ENCODE data around the gene NR6A1. TPM values are rescaled to one million over a fixed set of nuclear protein-coding genes. Genes with fewer than 3 reads are reported as not detected.

Gene NR6A1
- total RNA-seq, 1 donor from 2014 or later: 2.3 TPM

DNA sequence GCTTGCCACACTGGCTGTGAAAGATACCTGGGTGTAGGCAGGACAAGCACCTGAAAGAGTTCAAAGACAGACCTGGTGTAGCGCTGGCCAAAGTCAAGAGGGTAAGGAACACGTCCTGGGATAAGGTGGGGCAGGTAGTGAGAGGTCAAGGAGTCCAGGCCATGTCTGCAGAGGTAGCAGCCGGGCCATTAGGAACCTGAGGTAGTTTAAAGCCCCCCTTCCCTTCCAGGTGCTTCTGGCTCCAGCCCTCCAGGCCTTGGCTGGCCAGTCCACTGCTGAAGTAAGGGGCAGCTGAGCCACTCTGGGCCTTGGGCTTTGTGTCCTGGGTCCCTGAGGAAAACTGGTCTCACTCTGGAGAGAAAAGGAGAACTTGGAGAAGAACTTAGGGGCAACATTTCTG is 250.0 kb downstream of the NR6A1 start:
- H3K9me3 Mint-ChIP-seq: no peaks in the 10 kb centered on the region
- H3K4me1 Mint-ChIP-seq: no peaks in the 10 kb centered on the region
- H3K4me3 Mint-ChIP-seq: no peak overlapping the region
- no peak for DNase-seq
- intact Hi-C loops (cut with micrococcal nuclease): no loop called here
- no peaks in the 10 kb centered on the region for H3K36me3 Mint-ChIP-seq (ENCODE audit: low read depth)
- peaks cover 8% of the 10 kb centered on the region for H3K27me3 Mint-ChIP-seq
- H3K27ac Mint-ChIP-seq: no peak overlapping the region

DNA sequence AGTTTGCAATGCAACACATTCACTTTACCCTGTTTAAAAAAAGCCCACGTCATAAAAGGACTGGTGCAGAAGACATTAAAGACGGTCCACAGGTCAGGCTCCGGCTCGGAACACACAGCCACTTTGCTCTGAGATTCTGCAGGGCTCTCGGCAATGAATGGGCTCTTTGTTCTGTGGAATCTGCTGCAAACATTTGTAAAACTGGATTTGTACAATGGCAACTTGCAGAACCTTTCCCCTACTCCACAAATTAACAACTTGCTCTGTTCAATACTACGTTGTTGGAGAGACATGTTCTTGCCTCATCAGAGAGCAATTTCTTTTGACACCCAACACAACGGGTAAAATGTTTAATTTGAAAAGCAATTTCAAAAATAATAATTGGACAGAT is 250.9 kb downstream of the NR6A1 start:
- Mint-ChIP-seq H3K27me3 (peaks cover 8% of the 10 kb centered on the region), H3K27ac (no peak overlapping the region), H3K4me3 (no peak overlapping the region), H3K9me3 (no peaks in the 10 kb centered on the region), H3K36me3 (ENCODE audit: low read depth) (no peaks in the 10 kb centered on the region), H3K4me1 (no peaks in the 10 kb centered on the region)
- intact Hi-C loops (cut with micrococcal nuclease): no loop called here
- no peak for DNase-seq

DNA sequence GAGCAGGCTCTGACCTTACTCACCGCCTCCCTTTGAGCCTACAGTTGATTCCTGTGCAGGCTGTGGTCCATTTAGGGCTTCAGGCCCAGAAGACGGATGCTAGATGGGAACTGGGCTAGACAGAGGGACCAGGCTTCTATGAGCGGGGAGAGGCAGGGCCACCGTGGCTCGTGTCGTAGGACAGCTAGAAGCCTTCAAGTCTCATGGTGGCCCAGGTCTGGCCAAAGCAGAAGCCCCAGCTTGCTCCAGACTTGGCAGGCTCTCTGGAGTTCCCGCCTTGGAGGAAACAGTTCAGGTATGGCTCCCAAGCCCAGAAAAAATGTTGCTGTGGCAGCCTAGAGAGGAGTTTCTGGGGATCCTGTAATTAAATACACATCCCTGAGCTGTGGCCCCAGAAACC is 253.0 kb downstream of the NR6A1 start:
- intact Hi-C loops (cut with micrococcal nuclease): no loop called here
- Mint-ChIP-seq H3K9me3 (no peaks in the 10 kb centered on the region), H3K4me3 (no peak overlapping the region), H3K27ac (no peak overlapping the region), H3K4me1 (peaks cover 2% of the 10 kb centered on the region), H3K27me3 (peaks cover 5% of the 10 kb centered on the region), H3K36me3 (ENCODE audit: low read depth) (no peaks in the 10 kb centered on the region)
- no peak for DNase-seq

DNA sequence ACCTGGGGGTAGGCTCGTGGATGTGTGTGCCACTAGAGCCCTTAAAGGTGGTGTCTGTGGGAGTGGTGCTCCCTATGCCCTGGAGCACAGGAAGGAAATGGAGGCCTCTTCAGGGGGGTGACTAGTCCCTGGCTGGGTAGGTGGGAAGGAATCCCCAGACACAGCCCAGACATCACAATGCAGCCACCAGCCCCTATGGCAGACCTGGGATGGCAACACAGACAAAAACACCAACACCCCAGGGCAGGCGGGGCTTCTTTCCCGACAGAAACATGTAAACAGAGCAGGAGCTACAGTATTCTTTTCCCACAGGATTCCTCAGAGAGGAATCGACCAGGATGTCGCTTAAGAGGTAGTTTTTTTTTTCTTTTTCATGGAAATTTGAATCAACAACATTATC is 253.5 kb downstream of the NR6A1 start:
- intact Hi-C loops (cut with micrococcal nuclease): no loop called here
- H3K27me3 Mint-ChIP-seq: peaks cover 5% of the 10 kb centered on the region
- H3K4me1 Mint-ChIP-seq: peaks cover 2% of the 10 kb centered on the region
- no peaks in the 10 kb centered on the region for H3K36me3 Mint-ChIP-seq (ENCODE audit: low read depth)
- H3K27ac Mint-ChIP-seq: no peak overlapping the region
- DNase-seq: no peak
- H3K4me3 Mint-ChIP-seq: no peak overlapping the region
- H3K9me3 Mint-ChIP-seq: no peaks in the 10 kb centered on the region

DNA sequence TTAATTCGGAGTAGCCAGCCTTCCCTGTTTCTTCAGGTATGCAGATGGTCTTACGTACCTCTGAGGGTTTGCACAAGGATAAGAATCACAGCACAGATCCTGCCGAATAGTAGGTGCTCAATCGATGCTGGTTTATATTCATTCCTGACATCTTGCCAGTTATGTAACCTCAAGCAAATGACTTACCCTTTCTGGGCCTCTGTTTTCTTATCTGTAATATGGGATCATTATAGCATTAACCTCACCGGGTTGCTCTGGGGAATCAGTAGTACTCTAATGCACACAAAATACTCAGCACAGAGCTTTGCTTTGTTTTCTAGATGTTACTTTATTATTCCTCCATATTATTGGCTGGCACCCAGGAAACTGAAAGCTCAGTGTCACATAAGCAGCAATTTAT is 256.2 kb downstream of the NR6A1 start:
- Mint-ChIP-seq H3K36me3 (ENCODE audit: low read depth) (no peaks in the 10 kb centered on the region), H3K4me1 (peaks cover 2% of the 10 kb centered on the region), H3K9me3 (no peaks in the 10 kb centered on the region), H3K4me3 (no peak overlapping the region), H3K27me3 (peaks cover 3% of the 10 kb centered on the region), H3K27ac (no peak overlapping the region)
- intact Hi-C loops (cut with micrococcal nuclease): no loop called here
- no peak for DNase-seq

DNA sequence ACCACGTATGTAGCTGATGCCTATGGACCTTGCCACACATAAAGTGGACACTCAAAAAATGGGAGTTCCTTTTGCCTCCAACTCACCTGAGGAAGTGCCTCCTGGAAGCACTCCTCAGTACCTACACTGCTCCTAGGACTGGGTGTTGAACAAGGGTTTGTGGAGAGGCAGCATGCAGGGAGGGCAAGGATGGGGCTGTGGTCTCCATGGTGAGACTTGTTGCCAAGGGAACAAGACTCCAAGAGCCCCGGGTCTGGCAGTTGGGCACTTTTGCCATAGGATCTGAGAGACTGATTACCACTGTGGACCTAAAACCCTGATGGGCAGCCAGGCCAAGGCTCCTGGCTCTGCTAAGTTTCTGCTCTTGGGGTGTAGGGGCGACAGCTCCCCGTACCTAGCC is 257.0 kb downstream of the NR6A1 start:
- Mint-ChIP-seq H3K36me3 (ENCODE audit: low read depth) (no peaks in the 10 kb centered on the region), H3K9me3 (no peaks in the 10 kb centered on the region), H3K27ac (no peak overlapping the region), H3K27me3 (peaks cover 3% of the 10 kb centered on the region), H3K4me1 (peaks cover 2% of the 10 kb centered on the region), H3K4me3 (no peak overlapping the region)
- DNase-seq: no peak
- intact Hi-C loops (cut with micrococcal nuclease): no loop called here

DNA sequence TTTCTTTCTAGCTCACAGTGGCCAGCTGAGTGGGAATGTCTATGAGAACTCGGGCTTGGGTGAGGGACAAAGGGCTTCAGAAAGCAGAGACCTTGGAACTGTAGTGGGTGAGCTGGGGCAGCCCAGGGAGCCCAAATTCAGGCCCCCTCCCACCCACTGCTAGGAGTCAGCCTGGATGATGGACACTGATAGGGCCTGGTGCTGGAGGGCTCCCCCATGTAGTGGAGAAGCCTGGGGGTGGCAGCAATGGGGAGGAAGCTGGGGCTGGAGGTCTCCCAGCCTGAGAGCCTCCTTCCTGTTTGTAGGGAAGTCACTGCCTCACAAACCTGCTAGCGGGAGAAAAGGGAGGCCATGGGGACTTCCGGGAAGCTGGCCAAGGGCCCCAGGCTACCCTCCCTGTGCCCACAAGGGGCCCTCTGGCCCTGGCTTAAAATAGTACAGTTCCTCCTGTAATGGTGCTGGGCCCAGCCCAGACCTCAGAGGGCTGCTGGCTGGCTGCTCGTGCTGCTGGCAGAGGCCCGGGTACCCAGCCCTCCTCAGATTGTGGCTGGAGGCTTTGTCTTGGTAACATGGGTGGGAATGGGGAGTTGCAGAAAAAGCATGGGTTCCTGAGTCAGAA is 257.6 kb downstream of the NR6A1 start:
- no peak for DNase-seq
- H3K4me1 Mint-ChIP-seq: peaks cover 2% of the 10 kb centered on the region
- no peaks in the 10 kb centered on the region for H3K9me3 Mint-ChIP-seq
- intact Hi-C loops (cut with micrococcal nuclease): no loop called here
- no peaks in the 10 kb centered on the region for H3K36me3 Mint-ChIP-seq (ENCODE audit: low read depth)
- no peak overlapping the region for H3K27ac Mint-ChIP-seq
- peaks cover 3% of the 10 kb centered on the region for H3K27me3 Mint-ChIP-seq
- no peak overlapping the region for H3K4me3 Mint-ChIP-seq

DNA sequence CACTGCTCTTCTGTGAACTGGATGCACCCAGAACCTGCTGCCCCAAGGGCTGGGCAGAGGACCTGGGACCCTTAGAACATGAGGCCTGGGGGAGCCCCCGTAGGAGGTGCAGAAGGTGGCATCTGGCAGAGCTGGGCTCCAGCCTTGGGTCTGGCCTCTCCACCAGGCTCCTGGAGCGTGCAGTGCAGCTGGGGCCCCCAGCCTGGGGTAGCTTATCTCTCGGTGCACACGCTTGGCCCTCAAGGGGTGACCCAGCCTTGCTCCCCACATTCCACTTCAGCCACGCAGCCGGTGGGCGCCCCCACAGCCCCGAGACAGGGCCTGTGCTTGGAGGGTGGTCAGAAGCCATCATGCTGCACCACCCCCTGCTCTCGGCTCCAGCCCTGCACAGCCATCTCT is 258.3 kb downstream of the NR6A1 start:
- no peak overlapping the region for H3K27ac Mint-ChIP-seq
- H3K4me1 Mint-ChIP-seq: peaks cover 2% of the 10 kb centered on the region
- H3K4me3 Mint-ChIP-seq: no peak overlapping the region
- no peaks in the 10 kb centered on the region for H3K9me3 Mint-ChIP-seq
- intact Hi-C loops (cut with micrococcal nuclease): no loop called here
- H3K36me3 Mint-ChIP-seq (ENCODE audit: low read depth): no peaks in the 10 kb centered on the region
- peaks cover 3% of the 10 kb centered on the region for H3K27me3 Mint-ChIP-seq
- no peak for DNase-seq

DNA sequence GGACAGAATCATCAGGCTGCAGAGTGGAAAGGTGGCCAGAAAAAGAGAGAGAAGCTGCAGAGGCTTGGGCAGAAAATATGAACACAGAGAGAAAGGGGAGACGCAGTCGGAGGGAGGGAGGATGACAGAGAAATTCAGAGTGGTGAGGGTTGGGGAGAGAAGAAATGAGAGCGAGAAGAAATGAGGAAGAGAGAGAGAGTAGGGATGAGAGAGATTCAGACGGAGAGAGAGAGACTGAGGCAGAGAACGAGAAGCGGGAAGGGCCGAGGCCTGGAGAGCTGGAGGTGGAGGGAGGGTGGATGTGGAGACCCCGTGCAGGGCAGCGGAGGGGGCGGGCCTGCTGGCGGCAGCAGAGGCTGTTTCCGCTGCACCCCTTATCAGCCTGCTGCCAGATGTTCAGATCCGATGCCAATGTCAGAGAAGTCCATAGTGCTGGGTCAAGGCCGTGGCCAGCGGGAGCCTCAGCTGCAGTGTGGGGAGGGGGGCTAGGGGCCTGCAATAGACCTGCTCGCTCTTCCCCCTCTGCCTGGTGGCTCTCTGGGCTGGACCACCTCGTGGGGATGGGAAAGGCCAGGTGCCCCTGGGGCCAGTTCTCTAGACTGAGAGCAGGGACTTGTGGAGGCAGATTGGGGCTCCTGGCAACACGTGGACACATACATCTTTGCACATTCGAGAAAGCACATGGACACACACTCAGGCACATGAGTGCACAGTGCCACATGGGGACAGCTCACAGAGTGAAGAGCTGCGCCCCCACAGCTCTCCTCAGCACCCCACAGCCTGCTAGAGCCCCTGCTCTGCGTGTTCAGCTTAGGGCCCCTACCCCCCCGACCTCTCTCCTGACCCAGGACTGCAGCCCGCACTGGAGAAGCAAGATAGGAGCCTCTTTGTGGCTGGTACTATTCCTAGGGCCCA is 259.0 kb downstream of the NR6A1 start:
- Mint-ChIP-seq H3K4me3 (no peak overlapping the region), H3K9me3 (no peaks in the 10 kb centered on the region), H3K36me3 (ENCODE audit: low read depth) (no peaks in the 10 kb centered on the region), H3K4me1 (peaks cover 2% of the 10 kb centered on the region), H3K27me3 (peaks cover 3% of the 10 kb centered on the region), H3K27ac (no peak overlapping the region)
- DNase-seq: no peak
- intact Hi-C loops (cut with micrococcal nuclease): no loop called here

DNA sequence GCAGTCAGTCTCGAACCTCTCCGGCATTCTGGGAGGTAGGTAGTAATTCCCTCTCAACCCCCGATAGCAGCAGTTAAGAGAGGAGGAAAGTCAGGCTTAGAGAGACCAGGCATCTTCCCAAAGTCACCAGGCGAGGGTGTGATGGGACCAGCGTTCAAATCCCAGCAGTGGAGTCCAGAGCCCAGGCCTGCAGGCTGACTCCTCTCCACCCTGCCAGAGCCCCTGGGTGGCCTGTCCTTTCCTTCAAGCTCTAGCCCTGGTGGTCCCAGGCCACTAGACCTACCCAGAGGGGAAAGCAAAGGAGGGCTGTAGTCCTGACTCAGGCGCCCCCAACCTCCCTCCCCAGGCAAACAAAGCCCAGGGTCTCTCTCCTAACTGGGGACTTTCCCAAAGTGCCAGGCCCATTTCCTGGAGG is 259.7 kb downstream of the NR6A1 start:
- Mint-ChIP-seq H3K27me3 (peaks cover 2% of the 10 kb centered on the region), H3K4me1 (peaks cover 2% of the 10 kb centered on the region), H3K9me3 (no peaks in the 10 kb centered on the region), H3K36me3 (ENCODE audit: low read depth) (no peaks in the 10 kb centered on the region), H3K4me3 (no peak overlapping the region), H3K27ac (no peak overlapping the region)
- intact Hi-C loops (cut with micrococcal nuclease): no loop called here
- no peak for DNase-seq

DNA sequence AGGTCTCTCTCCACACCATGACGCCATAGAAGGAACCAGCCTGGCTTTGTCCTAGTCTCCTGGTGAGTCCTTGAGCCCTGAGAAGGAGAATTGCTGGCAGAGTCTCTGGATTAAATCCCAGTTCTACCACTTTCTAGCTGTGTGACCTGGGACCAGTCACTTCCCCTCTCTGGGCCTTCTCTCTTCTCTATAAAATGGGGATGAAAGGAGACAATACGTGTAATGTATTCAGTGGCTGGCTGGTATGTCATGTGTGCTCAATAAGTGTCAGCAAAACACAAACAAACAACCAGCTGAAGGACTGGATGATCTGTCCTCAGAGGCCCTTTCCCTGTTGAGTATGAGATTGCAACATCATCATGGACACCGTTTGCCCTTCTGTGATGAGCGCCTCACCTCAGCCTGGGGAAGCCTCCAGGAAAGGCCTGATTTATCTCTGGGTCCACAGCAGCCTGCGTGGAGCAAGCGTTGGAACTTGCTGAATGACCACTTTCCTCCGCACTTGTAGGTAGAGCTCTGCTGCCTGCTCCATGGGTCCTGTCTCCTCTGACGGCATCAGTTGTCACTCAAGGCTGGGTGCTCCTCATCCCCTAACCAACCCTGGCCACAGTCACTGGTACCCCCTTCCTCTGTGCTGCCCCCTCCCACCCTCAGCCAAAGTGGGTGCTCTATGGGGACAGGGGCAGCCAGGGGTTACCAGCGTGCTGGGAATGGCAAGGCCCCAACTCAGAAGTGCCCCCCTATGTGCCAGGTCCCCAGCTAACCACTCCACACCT is 260.3 kb downstream of the NR6A1 start:
- Mint-ChIP-seq H3K27me3 (peaks cover 2% of the 10 kb centered on the region), H3K27ac (no peak overlapping the region), H3K36me3 (ENCODE audit: low read depth) (no peaks in the 10 kb centered on the region), H3K9me3 (no peaks in the 10 kb centered on the region), H3K4me3 (no peak overlapping the region), H3K4me1 (peaks cover 2% of the 10 kb centered on the region)
- intact Hi-C loops (cut with micrococcal nuclease): no loop called here
- DNase-seq: no peak

DNA sequence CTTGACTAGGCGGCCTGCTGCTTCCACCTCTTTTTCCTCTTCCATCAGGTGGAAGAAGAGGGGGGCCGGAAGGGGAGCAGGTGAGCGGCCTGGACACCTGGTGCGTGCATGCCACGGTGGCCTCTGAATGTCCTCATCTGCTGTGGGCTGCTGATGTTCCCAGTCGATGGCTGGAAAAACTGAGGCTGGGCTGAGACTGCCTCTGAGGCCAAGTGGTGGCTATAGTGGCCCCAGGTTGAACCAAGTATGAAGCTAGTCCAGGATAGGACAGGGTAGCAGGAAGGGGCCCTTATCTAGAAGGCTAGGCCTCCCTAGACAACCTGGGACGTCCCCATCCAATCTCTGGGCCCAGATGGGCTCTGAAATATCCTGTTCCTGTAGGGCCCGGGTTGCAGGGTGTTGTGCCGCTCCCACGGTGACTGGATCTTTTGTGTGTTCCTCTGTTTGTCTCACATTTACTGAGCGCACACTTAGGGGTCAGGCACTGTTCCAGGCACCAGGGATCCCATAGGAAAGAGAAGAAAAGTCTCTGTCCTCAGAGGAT is 263.2 kb downstream of the NR6A1 start:
- no peak overlapping the region for H3K4me3 Mint-ChIP-seq
- no peak for DNase-seq
- peaks cover 4% of the 10 kb centered on the region for H3K4me1 Mint-ChIP-seq
- no peak overlapping the region for H3K27ac Mint-ChIP-seq
- H3K27me3 Mint-ChIP-seq: peaks cover 15% of the 10 kb centered on the region
- H3K36me3 Mint-ChIP-seq (ENCODE audit: low read depth): peaks cover 3% of the 10 kb centered on the region
- no peaks in the 10 kb centered on the region for H3K9me3 Mint-ChIP-seq
- intact Hi-C loops (cut with micrococcal nuclease): loop anchor here (10.0 kb wide), 1 partner anchor 493 kb away; the partner anchor contains the start of gene LHX2

DNA sequence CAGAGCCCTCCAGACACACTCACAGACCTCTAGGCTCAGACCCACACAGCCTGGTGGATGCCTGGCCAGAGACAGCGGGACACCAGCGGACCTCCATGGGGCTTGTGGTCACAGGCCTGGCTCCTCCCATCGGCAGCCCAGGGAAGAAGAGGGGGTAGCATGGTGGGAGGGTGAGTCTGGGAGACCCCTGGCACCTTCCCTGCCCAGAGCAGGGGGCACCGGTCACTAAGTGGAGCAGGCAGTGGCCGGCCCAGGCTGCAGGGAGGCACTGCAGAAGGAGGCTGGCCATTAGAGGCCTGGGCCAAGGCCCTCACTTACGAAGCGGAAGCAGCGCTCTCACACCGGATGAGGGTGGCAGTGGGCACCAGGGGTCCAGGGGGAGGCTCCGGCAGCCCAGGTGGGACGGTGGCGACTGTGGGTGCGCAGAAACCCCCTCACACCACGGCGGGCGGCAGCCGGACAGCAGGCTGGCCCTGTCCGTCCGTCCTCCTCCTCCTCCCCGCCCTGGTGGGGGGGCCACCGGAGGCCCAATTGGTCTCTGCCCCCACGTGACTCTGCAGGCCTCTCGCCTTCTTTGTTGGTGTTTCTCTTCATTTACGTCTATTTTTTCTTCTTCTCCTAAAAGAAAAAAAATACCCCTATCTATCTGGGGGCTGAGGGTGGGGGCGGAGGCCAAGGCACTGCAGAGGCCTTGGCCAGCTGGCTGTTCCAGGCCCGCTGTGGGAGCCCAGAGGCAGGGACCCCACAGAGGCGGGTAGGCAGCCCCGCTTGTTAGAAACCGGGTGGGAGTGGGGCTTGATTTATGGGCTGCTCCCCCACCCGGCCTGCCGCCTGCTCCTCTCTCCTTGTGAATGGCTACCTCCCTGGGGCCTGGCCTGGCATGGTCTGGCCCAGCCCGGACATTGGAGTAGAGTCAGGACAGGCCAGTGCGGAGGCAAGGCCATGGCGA is 263.9 kb downstream of the NR6A1 start, which contains the start of gene NR5A1:
TSS of gene NR5A1 (minus strand) at position 469 of the 949 bp plus-strand sequence. CDS start 4,004 bp downstream, outside the sequence.
- Mint-ChIP-seq H3K36me3 (ENCODE audit: low read depth) (peaks cover 3% of the 10 kb centered on the region), H3K4me1 (peaks cover 4% of the 10 kb centered on the region), H3K27me3 (peaks cover 17% of the 10 kb centered on the region), H3K4me3 (no peak within 1 kb of the TSS), H3K27ac (no peak within 1 kb of the TSS), H3K9me3 (no peaks in the 10 kb centered on the region)
- no peak for DNase-seq
- intact Hi-C loops (cut with micrococcal nuclease): loop anchor here (10.0 kb wide), 1 partner anchor 492 kb away; the partner anchor contains the start of gene LHX2
